Measurements from ENCODE around the gene CD47.

DNA sequence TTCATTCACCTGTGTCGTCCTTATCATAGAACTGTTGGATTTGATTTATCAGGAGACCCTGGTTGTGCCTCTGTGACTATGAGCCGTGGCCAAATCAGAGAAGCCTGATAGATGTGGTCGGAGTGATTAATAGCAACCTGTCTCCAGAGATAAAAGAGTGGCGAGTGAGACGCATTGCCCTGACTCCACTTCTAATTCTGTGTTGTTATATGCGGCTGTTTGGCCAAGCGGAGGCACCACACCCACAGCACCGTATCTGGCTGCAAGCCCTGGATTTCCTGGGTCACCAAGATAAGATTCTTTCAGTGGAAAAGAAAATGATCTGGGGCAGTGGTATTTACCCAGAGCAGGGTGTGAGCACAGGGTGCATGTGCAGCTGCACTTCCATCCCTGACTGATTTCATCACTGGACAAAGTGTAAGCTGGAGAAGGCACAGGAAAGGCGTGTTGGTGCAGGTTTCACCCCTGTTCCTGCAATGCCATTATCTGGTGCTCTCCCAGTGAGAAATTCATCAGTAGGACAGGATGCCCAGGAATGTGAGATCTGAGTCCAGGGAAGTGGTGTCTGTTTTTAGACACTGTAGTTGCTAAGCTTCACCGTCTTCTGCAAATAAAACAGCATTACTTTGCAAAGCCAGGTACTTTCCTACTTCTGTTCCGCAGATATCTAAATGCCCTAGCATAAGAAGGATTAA, 84.6 kb downstream of the CD47 start:
- TF ChIP-seq, protein P1, sequence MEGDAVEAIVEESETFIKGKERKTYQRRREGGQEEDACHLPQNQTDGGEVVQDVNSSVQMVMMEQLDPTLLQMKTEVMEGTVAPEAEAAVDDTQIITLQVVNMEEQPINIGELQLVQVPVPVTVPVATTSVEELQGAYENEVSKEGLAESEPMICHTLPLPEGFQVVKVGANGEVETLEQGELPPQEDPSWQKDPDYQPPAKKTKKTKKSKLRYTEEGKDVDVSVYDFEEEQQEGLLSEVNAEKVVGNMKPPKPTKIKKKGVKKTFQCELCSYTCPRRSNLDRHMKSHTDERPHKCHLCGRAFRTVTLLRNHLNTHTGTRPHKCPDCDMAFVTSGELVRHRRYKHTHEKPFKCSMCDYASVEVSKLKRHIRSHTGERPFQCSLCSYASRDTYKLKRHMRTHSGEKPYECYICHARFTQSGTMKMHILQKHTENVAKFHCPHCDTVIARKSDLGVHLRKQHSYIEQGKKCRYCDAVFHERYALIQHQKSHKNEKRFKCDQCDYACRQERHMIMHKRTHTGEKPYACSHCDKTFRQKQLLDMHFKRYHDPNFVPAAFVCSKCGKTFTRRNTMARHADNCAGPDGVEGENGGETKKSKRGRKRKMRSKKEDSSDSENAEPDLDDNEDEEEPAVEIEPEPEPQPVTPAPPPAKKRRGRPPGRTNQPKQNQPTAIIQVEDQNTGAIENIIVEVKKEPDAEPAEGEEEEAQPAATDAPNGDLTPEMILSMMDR (IDR thresholded peaks at IDR 0.05) = no peak
- no peak for TF ChIP-seq EZH2phosphoT487 (IDR thresholded peaks at IDR 0.05)
